Trophoblast cell (in vitro differentiated cells and primary cell): Measurements from ENCODE around the gene CYB561.
"Not testable (repeated sequence)": the region's sequence is repeated elsewhere in the genome, so short reads cannot be mapped to it uniquely, and the experiment has no call there.

Experiments used
- DNase-seq, 2 donors: peaks; one replicate each; pipeline ENCODE4 v3.0.0-alpha.2; 2016
- H2AFZ ChIP-seq: 2 replicates; pipeline ENCODE4 v1.6.1; 2013; ENCODE audit warnings: low read length, moderate library complexity, mild to moderate bottlenecking; ENCODE audit not compliant: insufficient read depth, poor library complexity
- H2AK5ac ChIP-seq: 2 replicates; pipeline ENCODE4 v1.6.1; 2013; ENCODE audit warnings: mild to moderate bottlenecking, low read length
- H2BK120ac ChIP-seq: 2 replicates; pipeline ENCODE4 v1.6.1; 2013; ENCODE audit warnings: low read length, mild to moderate bottlenecking, moderate library complexity; ENCODE audit not compliant: insufficient read depth, poor library complexity
- H2BK12ac ChIP-seq: 2 replicates; pipeline ENCODE4 v1.6.1; 2013; ENCODE audit warnings: mild to moderate bottlenecking, low read length, moderate library complexity
- H2BK5ac ChIP-seq: 2 replicates; pipeline ENCODE4 v1.6.1; 2013; ENCODE audit warnings: low read length, low read depth, moderate library complexity, mild to moderate bottlenecking; ENCODE audit not compliant: poor library complexity
- H3K14ac ChIP-seq: 2 replicates; pipeline ENCODE4 v1.6.1; 2013; ENCODE audit warnings: mild to moderate bottlenecking, low read length
- H3K18ac ChIP-seq: 2 replicates; pipeline ENCODE4 v1.6.1; 2013; ENCODE audit warnings: mild to moderate bottlenecking, low read length
- H3K23ac ChIP-seq: 2 replicates; pipeline ENCODE4 v1.6.1; 2013; ENCODE audit warnings: low read length
- H3K27ac ChIP-seq: 2 replicates; pipeline ENCODE4 v1.5.1; 2013; ENCODE audit warnings: low read depth, mild to moderate bottlenecking, inconsistent platforms, low read length, moderate library complexity
- H3K27me3 ChIP-seq: 2 replicates; pipeline ENCODE4 v1.6.1; 2013; ENCODE audit warnings: inconsistent platforms, mild to moderate bottlenecking, low read length, moderate library complexity; ENCODE audit not compliant: insufficient read depth
- H3K36me3 ChIP-seq, 2 experiments: 1 replicate in 1 of 2; 2 replicates in 1 of 2; pipeline ENCODE4 v1.6.1; 2013; ENCODE audit warnings: low read length in 2 of 2, mild to moderate bottlenecking in 2 of 2, moderate library complexity in 1 of 2; ENCODE audit not compliant: insufficient read depth in 2 of 2, control insufficient read depth in 1 of 2
- H3K4ac ChIP-seq: 2 replicates; pipeline ENCODE4 v1.6.1; 2013; ENCODE audit warnings: low read depth, mild to moderate bottlenecking, low read length, moderate library complexity
- H3K4me1 ChIP-seq, 2 experiments: 1 replicate in 1 of 2; 2 replicates in 1 of 2; pipeline ENCODE4 v1.6.1; 2013; ENCODE audit warnings: low read length in 2 of 2, mild to moderate bottlenecking in 2 of 2, moderate library complexity in 1 of 2; ENCODE audit not compliant: insufficient read depth in 2 of 2, control insufficient read depth in 1 of 2
- H3K4me2 ChIP-seq: 2 replicates; pipeline ENCODE4 v1.6.1; 2013; ENCODE audit warnings: inconsistent platforms, mild to moderate bottlenecking, low read length, moderate library complexity
- H3K4me3 ChIP-seq: 2 replicates; pipeline ENCODE4 v1.5.1; 2013; ENCODE audit warnings: mild to moderate bottlenecking, low read depth, low read length, inconsistent platforms
- H3K79me1 ChIP-seq: one replicate; pipeline ENCODE4 v1.6.1; 2013; ENCODE audit warnings: low read length
- H3K79me2 ChIP-seq: 2 replicates; pipeline ENCODE4 v1.6.1; 2013; ENCODE audit warnings: low read length, mild to moderate bottlenecking; ENCODE audit not compliant: control insufficient read depth, insufficient read depth, poor library complexity
- H3K9ac ChIP-seq: 2 replicates; pipeline ENCODE4 v1.6.1; 2013; ENCODE audit warnings: mild to moderate bottlenecking, low read length
- H3K9me3 ChIP-seq: 2 replicates; pipeline ENCODE4 v1.6.1; 2013; ENCODE audit warnings: low read depth, mild to moderate bottlenecking, control low read depth, inconsistent platforms, low read length; ENCODE audit not compliant: insufficient read depth
- H4K12ac ChIP-seq: 2 replicates; pipeline ENCODE4 v1.6.1; 2013; ENCODE audit warnings: low read depth, mild to moderate bottlenecking, low read length, moderate library complexity
- H4K8ac ChIP-seq: 2 replicates; pipeline ENCODE4 v1.6.1; 2013; ENCODE audit warnings: low read depth, mild to moderate bottlenecking, low read length, moderate library complexity
- H4K91ac ChIP-seq: one replicate; pipeline ENCODE4 v1.6.1; 2013; ENCODE audit warnings: low read depth, mild to moderate bottlenecking, low read length, moderate library complexity
- WGBS: extraction: QIAGEN DNeasy Blood & Tissue Kit; methylation state at CpG from one replicate; pipeline ENCODE4 v1.1.7; 2013; ENCODE audit warnings: missing lambda C conversion rate; ENCODE audit not compliant: insufficient read length, insufficient coverage; ENCODE audit errors: extremely low coverage; 5-methylcytosine and 5-hydroxymethylcytosine counted together

The CYB561 gene

GRCh38 chr17:63455417-63455816, 9.3 kb upstream of the CYB561 start:
- no peak overlapping the region for H3K4me2 ChIP-seq
- H2BK12ac ChIP-seq = no peak overlapping the region
- DNase-seq = no peak
- H3K27me3 ChIP-seq = no peaks in the 10 kb centered on the region
- H3K18ac ChIP-seq = no peak overlapping the region
- H3K4me1 ChIP-seq = peaks cover 0 to 2% of the 10 kb centered on the region in 2 experiments
- no peak overlapping the region for H2AK5ac ChIP-seq
- WGBS = no CpG with 5 or more reads among the region's 4 CpGs
- no peak overlapping the region for H3K27ac ChIP-seq
- H4K8ac ChIP-seq = no peak overlapping the region
- no peaks in the 10 kb centered on the region for H3K36me3 ChIP-seq
- no peaks in the 10 kb centered on the region for H3K79me1 ChIP-seq
- H3K9ac ChIP-seq = no peak overlapping the region
- no peak overlapping the region for H3K4ac ChIP-seq
- H2AFZ ChIP-seq = no peak overlapping the region
- no peaks in the 10 kb centered on the region for H3K9me3 ChIP-seq
- H3K4me3 ChIP-seq = no peak overlapping the region
- no peak overlapping the region for H4K12ac ChIP-seq
- no peaks in the 10 kb centered on the region for H3K79me2 ChIP-seq
- H3K14ac ChIP-seq = no peak overlapping the region
- H4K91ac ChIP-seq = no peak overlapping the region
- no peak overlapping the region for H3K23ac ChIP-seq
- no peak overlapping the region for H2BK120ac ChIP-seq
- H2BK5ac ChIP-seq = no peak overlapping the region

GRCh38 chr17:63454915-63455314, 8.8 kb upstream of the CYB561 start:
- Histone ChIP-seq H3K9me3 (no peaks in the 10 kb centered on the region), H3K27ac (no peak overlapping the region), H3K23ac (no peak overlapping the region), H3K9ac (no peak overlapping the region), H3K79me1 (no peaks in the 10 kb centered on the region), H3K36me3 (no peaks in the 10 kb centered on the region), H3K4ac (no peak overlapping the region), H4K12ac (no peak overlapping the region), H2BK120ac (no peak overlapping the region), H3K4me1 (peaks cover 0 to 2% of the 10 kb centered on the region in 2 experiments), H4K8ac (no peak overlapping the region), H3K27me3 (no peaks in the 10 kb centered on the region), H2AFZ (no peak overlapping the region), H2BK5ac (no peak overlapping the region), H3K4me3 (no peak overlapping the region), H3K14ac (no peak overlapping the region), H2BK12ac (no peak overlapping the region), H2AK5ac (no peak overlapping the region), H3K18ac (no peak overlapping the region), H4K91ac (no peak overlapping the region), H3K4me2 (no peak overlapping the region), H3K79me2 (no peaks in the 10 kb centered on the region)
- no peak for DNase-seq
- no CpG with 5 or more reads among the region's 5 CpGs for WGBS

- H2BK120ac ChIP-seq, H2BK5ac ChIP-seq: not testable (repeated sequence)
- no CpG with 5 or more reads among the region's 6 CpGs for WGBS
These were observed 8.3 kb upstream of the CYB561 start for GRCh38 chr17:63454357-63454756.

GRCh38 chr17:63452962-63453551, 7.0 kb upstream of the CYB561 start:
- Histone ChIP-seq H2BK120ac (no peak overlapping the region), H4K91ac (no peak overlapping the region), H3K9ac (no peak overlapping the region), H3K36me3 (no peaks in the 10 kb centered on the region), H2AK5ac (no peak overlapping the region), H3K4me1 (peaks cover 0 to 2% of the 10 kb centered on the region in 2 experiments), H3K4me2 (no peak overlapping the region), H2BK12ac (no peak overlapping the region), H2AFZ (no peak overlapping the region), H3K23ac (no peak overlapping the region), H3K9me3 (no peaks in the 10 kb centered on the region), H3K27me3 (no peaks in the 10 kb centered on the region), H4K12ac (no peak overlapping the region), H3K27ac (no peak overlapping the region), H3K4me3 (no peak overlapping the region), H2BK5ac (no peak overlapping the region), H3K14ac (no peak overlapping the region), H3K4ac (no peak overlapping the region), H3K18ac (no peak overlapping the region), H3K79me1 (no peaks in the 10 kb centered on the region), H4K8ac (no peak overlapping the region), H3K79me2 (no peaks in the 10 kb centered on the region)
- no peak for DNase-seq
- WGBS = no CpG with 5 or more reads among the region's 7 CpGs

More at GRCh38 chr17:63454357-63454756, 8.3 kb upstream of the CYB561 start:
- not testable (repeated sequence) for H2AK5ac ChIP-seq, H3K4ac ChIP-seq, H3K79me1 ChIP-seq, H3K4me3 ChIP-seq, H3K23ac ChIP-seq, H3K18ac ChIP-seq, H4K91ac ChIP-seq, H3K4me1 ChIP-seq, H4K8ac ChIP-seq, H2AFZ ChIP-seq, H3K4me2 ChIP-seq, H3K9ac ChIP-seq, H3K9me3 ChIP-seq, H3K79me2 ChIP-seq, H3K27me3 ChIP-seq, DNase-seq, H3K14ac ChIP-seq, H3K27ac ChIP-seq, H4K12ac ChIP-seq, H2BK12ac ChIP-seq, H3K36me3 ChIP-seq
